ENCODE results near the gene PLA2G2A.

The PLA2G2A gene

DNA sequence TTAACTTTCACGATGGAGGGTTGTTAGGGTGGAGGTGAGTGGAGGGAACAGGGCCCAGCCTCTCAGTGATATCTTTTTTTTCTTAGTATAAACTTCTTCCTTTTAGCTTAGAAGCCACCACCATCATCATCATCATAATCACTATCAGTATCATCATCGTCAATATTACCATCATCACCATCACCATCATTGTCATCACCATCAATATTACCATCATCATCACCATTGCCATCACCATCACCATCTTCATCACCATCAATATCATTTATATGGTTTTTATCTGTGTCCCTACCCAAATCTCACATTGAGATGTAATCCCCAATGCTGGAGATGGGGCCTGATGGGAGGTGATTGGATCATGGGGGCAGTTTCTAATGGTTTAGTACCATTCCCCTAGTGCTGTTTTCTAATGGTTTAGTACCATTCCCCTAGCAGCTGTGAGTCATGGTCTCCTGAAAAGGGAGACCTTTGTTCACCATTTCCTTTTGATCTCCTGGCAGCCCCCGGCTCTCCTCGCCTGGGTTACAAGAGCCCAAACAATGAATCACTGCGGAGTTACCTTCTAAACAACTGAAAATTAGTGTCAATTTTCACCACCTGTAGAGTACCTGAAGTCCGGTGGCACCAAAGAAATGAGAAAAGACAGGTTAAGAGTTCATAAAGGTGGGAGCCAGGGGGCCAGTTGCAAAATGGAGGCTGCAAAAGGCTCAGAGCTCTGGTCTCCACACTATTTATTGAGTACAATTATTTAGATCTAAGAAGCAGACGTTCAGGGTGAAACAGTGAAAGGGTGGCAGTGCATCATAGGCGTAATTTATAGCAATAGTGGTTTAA is 52.9 kb downstream of the PLA2G2A start:
- no peak for DNase-seq
